Neural cell (in vitro differentiated cells): Measurements from ENCODE around the gene C2CD3.

ENCODE experiments used
- EP300 ChIP-seq: fragments of 450-650 bp; conservative IDR thresholded peaks from 2 replicates; pipeline ENCODE4 v1.6.1; 2014; ENCODE audit warnings: antibody characterized with exemption, mild to moderate bottlenecking, moderate library complexity; ENCODE audit not compliant: poor library complexity, severe bottlenecking
- EZH2 ChIP-seq: fragments of 200-600, 300-800 bp; shearing (Covaris generic), sonication (generic); IDR thresholded peaks from 2 replicates; pipeline ENCODE4 v1.6.1; 2014; ENCODE audit warnings: antibody characterized with exemption, low read length, borderline replicate concordance, mild to moderate bottlenecking; ENCODE audit not compliant: insufficient read depth, poor library complexity, severe bottlenecking
- MXI1 ChIP-seq: fragments of 450-650 bp; conservative IDR thresholded peaks from 2 replicates; pipeline ENCODE4 v1.6.1; 2014; ENCODE audit warnings: antibody characterized with exemption, mild to moderate bottlenecking; ENCODE audit not compliant: poor library complexity, severe bottlenecking
- POLR2AphosphoS5 ChIP-seq: IDR thresholded peaks from 2 replicates; pipeline ENCODE4 v1.6.1; 2012
- RAD21 ChIP-seq: fragments of 450-650 bp; conservative IDR thresholded peaks from 2 replicates; pipeline ENCODE4 v1.6.1; 2014; ENCODE audit warnings: antibody characterized with exemption, mild to moderate bottlenecking, moderate library complexity
- REST ChIP-seq: IDR thresholded peaks from 2 replicates; pipeline ENCODE4 v1.6.1; 2012; ENCODE audit warnings: borderline replicate concordance
- SMC3 ChIP-seq: fragments of 450-650 bp; conservative IDR thresholded peaks from 2 replicates; pipeline ENCODE4 v1.6.1; 2014; ENCODE audit warnings: antibody characterized with exemption, mild to moderate bottlenecking, moderate library complexity; ENCODE audit not compliant: poor library complexity
- TAF1 ChIP-seq: IDR thresholded peaks from 2 replicates; pipeline ENCODE4 v1.6.1; 2012; ENCODE audit warnings: low read depth
- TF ChIP-seq, protein P1 (sequence below): fragments of 450-650 bp; IDR thresholded peaks from 2 replicates; pipeline ENCODE4 v1.5.1; 2014; ENCODE audit warnings: antibody characterized with exemption, mild to moderate bottlenecking, moderate library complexity; ENCODE audit not compliant: poor library complexity, severe bottlenecking

- TF ChIP-seq, protein P1, sequence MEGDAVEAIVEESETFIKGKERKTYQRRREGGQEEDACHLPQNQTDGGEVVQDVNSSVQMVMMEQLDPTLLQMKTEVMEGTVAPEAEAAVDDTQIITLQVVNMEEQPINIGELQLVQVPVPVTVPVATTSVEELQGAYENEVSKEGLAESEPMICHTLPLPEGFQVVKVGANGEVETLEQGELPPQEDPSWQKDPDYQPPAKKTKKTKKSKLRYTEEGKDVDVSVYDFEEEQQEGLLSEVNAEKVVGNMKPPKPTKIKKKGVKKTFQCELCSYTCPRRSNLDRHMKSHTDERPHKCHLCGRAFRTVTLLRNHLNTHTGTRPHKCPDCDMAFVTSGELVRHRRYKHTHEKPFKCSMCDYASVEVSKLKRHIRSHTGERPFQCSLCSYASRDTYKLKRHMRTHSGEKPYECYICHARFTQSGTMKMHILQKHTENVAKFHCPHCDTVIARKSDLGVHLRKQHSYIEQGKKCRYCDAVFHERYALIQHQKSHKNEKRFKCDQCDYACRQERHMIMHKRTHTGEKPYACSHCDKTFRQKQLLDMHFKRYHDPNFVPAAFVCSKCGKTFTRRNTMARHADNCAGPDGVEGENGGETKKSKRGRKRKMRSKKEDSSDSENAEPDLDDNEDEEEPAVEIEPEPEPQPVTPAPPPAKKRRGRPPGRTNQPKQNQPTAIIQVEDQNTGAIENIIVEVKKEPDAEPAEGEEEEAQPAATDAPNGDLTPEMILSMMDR: no peak
- TF ChIP-seq EP300: no peak
- no peak for TF ChIP-seq EZH2
- TF ChIP-seq POLR2AphosphoS5: no peak
- TF ChIP-seq TAF1: no peak
- TF ChIP-seq RAD21: no peak
- no peak for TF ChIP-seq SMC3
- no peak for TF ChIP-seq REST
- no peak for TF ChIP-seq MXI1
These were observed 188.2 kb downstream of the C2CD3 start, which contains the start of gene UCP2 for GRCh38 chr11:73982595-73982989.
